Measurements from ENCODE around the gene UBE2G2.

GRCh38 chr21:44790368-44790767 lies 11.3 kb downstream of the UBE2G2 start:
- TF ChIP-seq POLR2A (IDR thresholded peaks at IDR 0.05) (no peak), CTCF (IDR thresholded peaks at IDR 0.05) (no peak)

All from heart left ventricle (tissue), 13 donors.